AG09309 (cell line): ENCODE measurements around the gene TRPT1.
A peak's percentile ranks its signal among the peaks of the same experiment; 100 is the strongest.

Experiments
- DNase-seq: peaks from one replicate; pipeline ENCODE4 v3.0.0-alpha.2; 2010; ENCODE audit warnings: low read depth
- H3K4me3 ChIP-seq: 2 replicates; pipeline ENCODE4 v1.5.1; 2011; ENCODE audit warnings: mild to moderate bottlenecking, low read depth, low read length, moderate library complexity; ENCODE audit not compliant: control insufficient read depth
- TF ChIP-seq, protein P1 (sequence below): IDR thresholded peaks from 2 replicates; pipeline ENCODE4 v1.5.1; 2011; ENCODE audit warnings: mild to moderate bottlenecking, low read depth, low read length, inconsistent platforms; ENCODE audit not compliant: insufficient read depth, control insufficient read depth; ENCODE audit errors: missing control alignments

The TRPT1 gene

DNA sequence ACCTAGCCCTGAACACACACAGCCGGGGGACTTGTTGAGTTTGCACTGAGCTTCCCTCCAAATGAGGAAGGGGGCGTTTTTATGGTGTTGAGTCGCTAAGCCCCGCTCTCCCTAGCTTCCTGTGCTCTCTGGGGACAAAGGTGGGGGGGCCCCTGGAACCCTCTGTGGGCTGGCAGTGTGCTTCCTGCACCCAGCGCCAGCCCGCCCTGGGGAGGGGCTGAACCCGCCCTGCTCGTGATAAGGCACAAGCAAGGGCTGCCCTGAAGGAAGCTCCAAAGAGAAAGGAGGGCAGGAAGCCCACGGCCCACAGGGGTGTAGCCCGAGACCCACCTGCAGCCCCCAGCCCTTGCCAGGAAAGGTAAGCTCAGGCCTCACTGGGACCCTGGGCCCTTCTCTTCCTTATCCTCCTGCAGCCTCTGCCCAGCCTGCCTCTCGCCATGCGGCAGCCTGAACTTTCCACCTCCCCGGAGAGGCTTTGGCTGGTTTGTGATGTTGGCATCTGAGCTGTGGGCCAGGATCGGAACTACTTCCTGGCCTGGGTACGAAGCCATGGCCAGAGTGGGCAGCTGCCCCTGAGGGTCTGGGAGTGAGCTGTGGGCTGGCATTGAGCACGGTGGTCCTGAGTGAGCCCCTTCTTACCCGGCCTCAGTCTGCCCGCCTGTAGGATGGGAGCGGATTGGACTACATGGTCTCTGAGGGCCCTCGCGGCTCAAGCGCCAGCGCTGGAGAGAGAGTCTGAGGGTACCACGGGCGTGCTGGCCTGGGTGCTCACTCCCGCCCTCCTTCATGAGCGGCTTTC is 19.3 kb downstream of the TRPT1 start, which contains the start of gene FERMT3:
FERMT3 (plus strand) TSS at position 265 of the 799 bp plus-strand sequence. CDS start 644 bp downstream, outside the sequence.
- H3K4me3 ChIP-seq = no peak within 1 kb of the TSS
- DNase-seq = no peak
- TF ChIP-seq, protein P1, sequence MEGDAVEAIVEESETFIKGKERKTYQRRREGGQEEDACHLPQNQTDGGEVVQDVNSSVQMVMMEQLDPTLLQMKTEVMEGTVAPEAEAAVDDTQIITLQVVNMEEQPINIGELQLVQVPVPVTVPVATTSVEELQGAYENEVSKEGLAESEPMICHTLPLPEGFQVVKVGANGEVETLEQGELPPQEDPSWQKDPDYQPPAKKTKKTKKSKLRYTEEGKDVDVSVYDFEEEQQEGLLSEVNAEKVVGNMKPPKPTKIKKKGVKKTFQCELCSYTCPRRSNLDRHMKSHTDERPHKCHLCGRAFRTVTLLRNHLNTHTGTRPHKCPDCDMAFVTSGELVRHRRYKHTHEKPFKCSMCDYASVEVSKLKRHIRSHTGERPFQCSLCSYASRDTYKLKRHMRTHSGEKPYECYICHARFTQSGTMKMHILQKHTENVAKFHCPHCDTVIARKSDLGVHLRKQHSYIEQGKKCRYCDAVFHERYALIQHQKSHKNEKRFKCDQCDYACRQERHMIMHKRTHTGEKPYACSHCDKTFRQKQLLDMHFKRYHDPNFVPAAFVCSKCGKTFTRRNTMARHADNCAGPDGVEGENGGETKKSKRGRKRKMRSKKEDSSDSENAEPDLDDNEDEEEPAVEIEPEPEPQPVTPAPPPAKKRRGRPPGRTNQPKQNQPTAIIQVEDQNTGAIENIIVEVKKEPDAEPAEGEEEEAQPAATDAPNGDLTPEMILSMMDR = no peak

DNA sequence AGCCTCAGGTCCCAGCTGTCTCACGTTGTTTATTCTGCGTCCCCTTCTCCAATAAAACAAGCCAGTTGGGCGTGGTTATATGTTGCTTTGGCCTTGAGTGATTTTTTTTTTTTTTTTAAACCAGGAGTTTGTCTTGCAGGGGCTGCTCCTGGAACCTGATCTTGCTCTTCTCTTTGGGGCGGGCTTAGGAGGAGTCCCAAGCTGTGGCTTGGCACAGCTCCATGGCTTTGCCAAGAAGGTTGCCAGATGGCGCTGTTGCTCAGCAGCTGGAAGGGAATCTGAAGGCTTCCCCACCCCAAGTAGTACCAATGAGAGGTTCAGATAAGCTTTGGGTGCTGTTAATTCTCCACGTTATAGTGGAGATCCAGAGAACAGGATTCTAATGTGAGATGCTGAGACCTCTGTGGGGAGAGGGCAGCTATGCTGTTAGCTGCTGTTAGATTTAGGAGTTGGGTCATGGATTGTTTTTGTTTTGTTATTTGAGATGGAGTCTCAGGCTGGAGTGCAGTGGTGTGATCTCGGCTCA is 21.5 kb downstream of the TRPT1 start:
- peak; percentile 83 for DNase-seq
- H3K4me3 ChIP-seq = no peak overlapping the region
- TF ChIP-seq, protein P1 = peak; percentile 83

DNA sequence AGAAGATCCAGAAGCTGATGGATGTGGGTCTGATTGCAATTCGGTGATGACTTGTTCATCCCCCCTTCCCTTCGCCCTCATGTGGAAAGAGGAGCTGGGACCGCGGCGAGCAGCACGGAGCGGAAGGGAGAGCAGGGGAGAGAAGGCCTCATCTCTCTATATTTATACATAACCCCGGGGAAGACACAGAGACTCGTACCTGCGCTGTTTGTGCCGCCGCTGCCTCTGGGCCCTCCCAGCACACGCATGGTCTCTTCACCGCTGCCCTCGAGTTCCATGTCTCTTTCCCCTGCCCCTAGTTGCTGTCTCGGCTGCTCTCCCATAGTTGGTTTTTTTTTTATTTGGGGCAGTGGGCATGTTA is 21.9 kb downstream of the TRPT1 start:
- H3K4me3 ChIP-seq = no peak overlapping the region
- TF ChIP-seq, protein P1 = no peak
- DNase-seq = no peak

DNA sequence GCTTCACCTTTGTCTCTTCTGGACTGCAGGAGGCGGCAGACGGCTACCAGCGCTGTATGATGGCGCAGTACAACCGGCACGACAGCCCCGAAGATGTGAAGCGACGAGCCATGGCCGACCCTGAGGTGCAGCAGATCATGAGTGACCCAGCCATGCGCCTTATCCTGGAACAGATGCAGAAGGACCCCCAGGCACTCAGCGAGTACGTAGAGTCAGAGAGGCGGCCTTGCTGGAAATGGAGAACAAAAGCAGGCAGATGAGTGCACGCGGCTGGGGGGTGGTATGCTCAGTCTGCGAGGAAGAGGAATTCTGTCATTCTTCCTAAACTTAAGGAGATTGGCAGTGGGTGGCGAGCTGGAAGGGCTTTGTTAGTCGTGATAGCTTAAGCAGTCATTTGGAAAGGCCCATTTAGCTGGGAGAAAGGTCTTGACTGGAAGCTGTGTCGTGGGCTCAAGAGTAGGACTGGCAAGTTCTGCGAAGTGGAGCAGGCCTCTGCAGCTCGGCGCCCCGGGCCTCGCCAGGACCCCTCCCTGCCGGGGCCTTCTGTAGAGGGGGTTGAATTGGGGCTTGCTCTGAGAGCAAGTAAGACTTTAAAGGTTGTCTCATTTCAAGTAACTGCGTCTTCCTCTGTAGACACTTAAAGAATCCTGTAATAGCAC is 22.4 kb downstream of the TRPT1 start:
- no peak for DNase-seq
- H3K4me3 ChIP-seq = no peak overlapping the region
- TF ChIP-seq, protein P1 = no peak

DNA sequence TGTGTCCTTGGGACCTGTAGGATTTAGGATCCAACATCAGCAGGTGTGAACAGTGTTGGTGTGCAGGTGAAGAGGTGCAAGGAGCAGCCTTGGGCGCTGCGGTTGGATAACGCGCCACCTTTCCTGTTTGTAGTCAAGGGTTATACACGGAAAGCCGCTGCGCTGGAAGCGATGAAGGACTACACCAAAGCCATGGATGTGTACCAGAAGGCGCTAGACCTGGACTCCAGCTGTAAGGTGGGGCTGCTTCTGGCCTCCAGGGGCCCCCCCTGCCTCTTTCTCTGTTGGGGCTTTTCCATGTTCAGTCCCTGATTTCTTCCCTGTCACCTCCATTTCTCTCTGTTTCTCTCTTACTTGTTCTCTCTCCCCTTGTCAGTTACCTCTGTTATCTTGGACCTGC is 23.0 kb downstream of the TRPT1 start:
- TF ChIP-seq, protein P1 = no peak
- DNase-seq = no peak
- H3K4me3 ChIP-seq = no peak overlapping the region

DNA sequence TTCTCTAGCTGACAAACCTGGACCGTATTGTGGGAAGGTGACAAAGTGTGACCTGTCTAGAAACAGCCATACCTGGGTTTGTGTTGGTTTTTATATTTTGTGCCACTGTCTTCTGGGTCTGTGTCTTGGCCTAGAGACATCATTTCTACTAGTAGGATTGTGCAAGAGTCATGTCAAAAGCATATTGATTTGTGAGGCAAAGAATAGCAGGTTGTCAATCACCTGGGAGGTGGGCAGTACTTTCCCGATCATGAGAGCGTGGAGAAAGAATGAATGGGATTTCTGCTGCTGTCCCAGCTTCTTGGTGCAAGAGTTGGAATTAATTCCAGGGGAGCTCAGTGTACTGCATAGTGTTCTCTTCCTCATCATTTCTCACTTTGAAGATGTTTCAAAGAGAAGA is 24.4 kb downstream of the TRPT1 start:
- TF ChIP-seq, protein P1 = no peak
- DNase-seq = no peak
- H3K4me3 ChIP-seq = no peak overlapping the region
